HG03103 (cell line): Measurements from ENCODE around the gene FOCAD.

ENCODE experiments used
- ATAC-seq: cut with Tn5 transposase; IDR thresholded peaks from one replicate; pipeline ENCODE4 v1.9.1; 2021; ENCODE audit warnings: low read depth; ENCODE audit not compliant: unreplicated experiment

FOCAD gene

DNA sequence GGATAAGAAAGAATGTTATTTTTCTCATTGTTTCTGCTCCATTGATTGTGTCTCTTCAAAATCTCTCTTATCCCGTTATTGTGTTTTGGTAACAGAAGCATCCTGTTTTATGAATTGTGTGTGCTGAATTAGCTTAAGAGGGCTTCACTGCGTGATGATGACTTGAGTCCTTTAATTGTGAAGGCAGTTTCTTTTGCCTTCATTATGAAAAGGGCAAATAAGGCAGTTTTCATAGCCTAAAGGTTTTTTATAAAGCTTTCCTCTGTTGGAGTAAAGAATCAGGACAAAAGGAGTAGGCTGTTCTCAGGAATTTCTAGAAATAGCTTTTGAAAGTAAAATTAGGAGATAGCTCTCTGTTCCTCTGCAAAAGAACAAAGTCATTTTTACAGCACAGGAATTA is 169.8 kb downstream of the FOCAD start:
- no peak for ATAC-seq

DNA sequence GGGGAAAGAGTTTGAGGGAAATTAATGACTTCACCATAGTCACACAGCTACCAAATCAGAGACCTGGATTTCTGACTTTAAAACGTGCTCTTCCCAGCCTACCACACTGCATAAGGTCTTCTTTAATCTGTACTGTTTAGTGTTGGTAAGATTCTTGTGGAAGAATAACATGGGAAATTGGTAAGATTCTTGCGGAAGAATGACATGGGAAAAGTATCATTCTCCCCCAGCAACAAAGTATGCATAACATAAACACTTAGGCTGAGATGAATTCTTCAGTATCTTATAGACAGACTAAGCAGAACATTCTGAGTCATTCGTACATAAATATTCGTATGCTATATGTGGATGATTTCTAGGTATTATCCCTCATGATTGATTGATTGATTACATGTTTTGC is 170.4 kb downstream of the FOCAD start:
- ATAC-seq, result no peak

DNA sequence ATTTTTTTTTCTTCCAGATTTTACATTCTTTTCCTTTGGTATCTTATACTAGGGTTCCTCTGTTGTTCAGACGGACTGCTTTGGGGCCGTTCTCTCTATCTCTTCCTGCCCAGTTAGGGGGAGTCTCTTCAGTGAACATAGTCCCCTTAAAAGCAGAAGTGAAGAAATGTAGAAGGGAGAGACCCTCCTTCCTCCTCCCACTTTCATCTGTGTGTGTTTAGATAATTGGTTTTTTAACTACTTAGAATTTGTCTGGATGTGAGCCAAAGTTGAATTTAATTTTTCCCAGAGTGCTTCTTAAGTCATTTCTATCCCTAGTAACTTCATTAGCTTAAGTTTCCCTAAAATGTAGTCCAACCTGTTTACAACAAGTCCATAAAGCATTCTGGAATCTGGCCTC is 179.9 kb downstream of the FOCAD start:
- ATAC-seq, result no peak

DNA sequence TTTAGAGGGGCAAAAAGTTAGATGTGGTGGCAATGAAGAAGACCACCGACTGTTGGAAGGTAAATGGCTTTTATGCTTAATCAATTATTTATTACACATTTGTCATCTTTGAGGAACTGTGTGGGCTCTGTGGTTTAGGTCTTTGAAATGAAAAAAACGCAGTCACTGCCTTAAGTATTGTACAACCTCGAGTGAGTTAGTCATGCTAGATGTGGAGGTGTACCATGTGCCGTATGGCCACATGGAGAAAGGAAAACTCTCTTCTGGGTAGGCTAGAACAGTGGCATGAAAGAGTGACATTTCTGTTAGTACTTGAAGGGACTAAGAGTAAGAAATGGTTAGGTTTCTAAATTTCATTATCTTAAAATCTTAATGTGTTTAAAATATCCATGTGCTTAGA is 181.3 kb downstream of the FOCAD start:
- no peak for ATAC-seq

DNA sequence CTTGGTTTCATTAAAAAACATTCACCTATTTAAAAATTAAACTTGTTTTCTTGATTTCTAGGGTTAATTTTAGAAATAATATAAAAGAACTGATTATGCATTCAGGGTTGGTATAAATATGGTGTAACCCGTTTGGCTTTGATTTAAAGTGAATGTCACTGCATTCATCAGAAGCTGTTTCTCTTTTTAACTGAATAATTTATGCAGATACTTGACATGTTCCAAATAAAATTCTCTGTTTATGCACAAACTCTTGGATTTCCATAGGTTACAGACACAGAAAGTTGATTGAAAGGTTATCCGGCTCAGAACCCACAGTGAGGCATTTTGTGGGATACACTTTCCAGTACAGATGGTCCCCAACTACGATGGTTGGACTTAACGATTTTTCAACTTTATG is 186.1 kb downstream of the FOCAD start:
- ATAC-seq, result no peak

DNA sequence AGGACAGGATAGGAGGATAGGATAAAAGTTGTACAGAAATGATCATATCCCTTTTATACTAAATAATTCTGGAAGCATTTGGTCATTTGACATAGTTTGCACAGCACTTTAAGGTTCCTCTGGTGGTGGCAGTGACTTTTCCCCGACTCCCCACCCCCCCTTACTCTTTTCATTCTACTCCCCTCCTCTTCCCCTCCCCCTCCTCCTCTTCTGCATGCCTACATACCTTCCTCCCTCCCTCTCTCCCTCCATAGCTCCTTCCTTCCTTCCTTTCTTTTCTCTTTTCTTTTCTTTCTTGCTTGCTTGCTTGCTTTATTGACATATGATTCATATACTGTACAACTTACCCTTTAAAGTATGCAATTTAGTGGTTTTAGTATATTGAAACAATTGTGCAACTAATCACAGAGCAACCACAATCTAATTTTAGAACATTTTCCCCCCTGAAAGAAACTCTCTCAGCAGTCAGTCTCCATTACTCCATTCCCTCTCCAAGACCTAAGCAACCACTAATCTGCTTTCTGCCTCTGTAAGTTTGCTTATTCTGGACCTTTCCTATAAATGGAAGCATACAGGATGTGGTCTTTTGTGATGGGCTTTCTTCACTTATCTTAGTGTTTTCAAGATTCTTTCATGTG is 188.4 kb downstream of the FOCAD start:
- ATAC-seq, result no peak

DNA sequence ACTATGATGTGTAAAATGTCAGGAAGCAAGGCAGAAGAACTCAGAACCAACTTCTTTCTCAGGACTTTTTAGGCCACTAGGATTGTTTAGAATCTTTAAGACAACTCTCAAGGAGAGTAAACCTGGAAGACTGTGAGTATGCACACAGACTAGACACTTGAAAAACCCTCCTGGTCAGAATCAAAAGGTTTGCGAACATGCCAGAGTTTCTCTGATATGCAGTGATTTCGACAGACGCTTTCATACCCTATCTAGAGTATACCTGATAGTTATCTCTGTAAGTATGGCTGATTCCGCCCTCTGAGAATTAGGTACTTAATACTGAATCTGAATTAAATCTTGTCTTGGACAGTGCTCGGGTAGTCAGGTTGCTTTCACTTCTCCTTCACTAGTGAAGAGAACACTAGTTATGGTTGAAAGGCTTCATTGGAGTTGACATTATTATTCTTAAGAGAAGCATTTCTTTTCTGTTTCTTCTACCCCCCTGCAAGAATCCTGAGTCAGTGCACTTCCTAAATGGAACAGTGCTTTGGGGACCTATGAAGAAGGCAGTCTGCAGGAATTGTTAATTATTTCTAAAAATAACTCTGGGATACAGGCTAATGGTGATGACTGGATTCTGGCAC is 189.3 kb downstream of the FOCAD start:
- no peak for ATAC-seq

DNA sequence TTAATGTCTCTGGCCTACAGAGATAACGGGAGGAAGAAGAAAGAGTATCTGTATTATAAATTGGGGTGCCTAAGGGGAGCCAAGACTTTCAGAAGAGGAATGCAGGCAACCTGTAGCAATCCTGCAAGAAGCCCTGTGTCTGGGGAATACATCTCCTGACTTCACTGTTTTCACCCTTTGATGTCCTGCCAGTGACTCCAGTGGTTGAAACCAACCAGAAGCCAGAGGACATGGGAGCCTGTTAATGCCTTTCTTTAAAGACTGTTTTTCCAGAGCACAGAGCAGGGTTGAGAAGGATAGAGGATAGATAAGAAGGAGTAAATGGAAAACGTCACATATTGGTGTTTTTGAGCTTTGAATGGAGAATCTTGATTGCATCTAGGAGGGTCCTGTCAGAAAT is 196.2 kb downstream of the FOCAD start:
- ATAC-seq, result no peak

DNA sequence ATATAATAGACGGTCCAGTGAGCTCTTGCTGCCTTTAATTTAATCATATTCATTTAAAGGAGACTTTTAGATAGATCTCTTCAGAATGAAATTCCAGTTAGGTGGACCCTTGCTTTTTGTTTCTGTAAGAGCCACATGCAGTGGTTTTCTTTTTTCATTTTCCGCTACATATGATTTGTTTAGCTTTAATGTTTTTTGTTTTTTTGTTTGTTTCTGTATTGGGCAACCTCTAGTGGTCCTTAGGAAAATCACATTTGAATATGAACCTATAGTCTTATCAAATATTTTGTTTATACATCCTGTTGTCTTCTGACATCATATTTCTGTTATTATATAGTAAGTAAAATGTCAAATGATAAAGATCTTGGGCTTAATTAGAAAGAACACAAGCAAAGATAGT is 196.6 kb downstream of the FOCAD start:
- ATAC-seq, result no peak

DNA sequence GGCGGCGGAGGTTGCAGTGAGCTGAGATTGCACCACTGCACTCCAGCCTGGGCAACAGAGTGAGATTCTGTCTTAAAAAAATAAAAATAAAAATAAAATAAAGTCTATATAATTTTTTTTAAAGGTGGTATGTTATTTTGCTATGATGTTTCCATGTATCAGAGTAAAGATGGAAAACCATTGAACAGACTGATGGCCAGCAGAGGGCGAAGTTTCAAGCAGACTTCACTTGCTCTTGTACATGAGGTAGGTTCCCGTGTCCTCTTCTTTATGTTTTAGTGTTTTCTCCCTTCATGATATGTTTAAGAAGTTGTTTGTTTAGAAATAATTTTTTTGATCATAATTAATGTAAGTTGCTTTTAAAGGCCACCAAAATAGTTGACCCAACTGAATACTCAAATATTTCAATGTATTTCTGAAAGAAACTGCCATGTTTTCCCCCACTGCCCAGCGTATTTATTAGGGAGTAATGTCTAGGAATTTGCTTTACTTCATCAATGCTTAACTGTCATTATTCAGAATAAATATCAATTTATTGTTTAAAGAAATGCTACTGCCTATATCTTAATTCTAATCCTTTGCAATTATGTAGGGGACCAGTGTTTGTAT is 201.0 kb downstream of the FOCAD start:
- no peak for ATAC-seq

DNA sequence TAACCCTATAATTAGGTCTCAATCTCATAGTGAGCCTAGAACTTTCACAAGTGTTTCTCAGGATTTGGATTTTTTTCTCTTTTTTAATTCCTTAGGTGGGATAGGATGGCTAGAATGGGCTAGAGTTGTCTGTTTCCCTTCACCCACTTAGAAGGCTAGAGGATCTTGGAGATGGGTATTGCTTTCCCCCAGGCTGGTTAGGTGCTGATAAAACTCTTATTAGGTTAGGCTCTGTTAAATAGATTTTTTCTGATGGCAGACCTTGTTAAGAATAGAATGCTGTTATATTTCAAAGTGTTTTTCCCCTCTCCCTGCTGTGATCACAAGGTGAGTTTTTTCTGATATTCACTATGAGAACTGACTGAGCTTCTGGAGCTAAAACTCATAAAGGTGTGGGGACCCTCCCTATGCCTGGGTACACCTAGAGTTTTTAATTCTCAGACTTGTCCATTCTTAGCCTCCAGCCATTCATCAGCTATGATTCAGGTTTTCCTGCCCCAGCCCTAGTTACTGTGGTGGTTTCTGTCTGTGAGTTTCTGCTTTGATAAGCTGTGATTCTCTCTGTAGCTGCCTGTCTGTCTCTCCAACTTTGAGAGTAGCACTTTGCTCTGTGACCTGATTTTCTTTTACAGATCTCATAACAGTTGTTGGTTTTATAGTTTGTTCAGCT is 215.0 kb downstream of the FOCAD start:
- ATAC-seq, result no peak

DNA sequence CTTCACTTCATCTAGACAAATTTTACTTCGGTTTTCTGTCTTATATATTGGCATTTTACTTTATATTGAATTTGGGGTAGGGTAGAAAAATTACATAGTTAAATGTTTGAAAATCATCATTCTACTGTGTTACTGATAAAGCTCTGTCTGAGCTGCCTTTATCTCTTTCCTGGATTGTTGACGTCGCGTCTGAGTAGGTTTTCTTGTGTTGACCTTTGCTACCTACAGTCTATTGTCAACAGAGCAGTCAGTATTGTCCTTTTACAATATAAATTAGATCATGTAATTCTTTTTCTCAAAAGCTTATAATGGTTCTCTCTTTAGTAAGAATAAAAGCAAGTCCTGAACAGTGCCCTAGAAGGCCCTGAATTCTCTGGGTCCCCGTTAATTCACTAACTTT is 219.2 kb downstream of the FOCAD start:
- no peak for ATAC-seq

DNA sequence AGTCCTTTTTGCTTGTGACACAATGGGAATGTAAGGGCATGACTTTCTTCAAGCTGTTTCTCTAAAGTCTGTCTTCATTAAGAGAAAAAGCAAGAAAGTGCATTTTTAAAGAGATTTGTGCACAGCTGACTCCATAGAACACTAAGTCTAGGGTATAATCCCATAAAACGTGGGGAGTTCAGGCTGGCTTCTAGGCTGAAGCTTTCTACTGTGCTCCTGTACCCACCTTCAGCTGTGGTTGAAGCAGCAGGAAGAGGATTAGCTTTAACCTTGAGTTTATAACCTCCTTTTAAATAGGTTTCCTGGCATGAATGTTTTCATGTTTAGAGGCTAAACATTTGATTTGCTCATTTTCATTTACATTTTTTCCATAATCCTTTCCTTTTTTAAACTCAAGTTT is 220.9 kb downstream of the FOCAD start:
- ATAC-seq, result no peak

DNA sequence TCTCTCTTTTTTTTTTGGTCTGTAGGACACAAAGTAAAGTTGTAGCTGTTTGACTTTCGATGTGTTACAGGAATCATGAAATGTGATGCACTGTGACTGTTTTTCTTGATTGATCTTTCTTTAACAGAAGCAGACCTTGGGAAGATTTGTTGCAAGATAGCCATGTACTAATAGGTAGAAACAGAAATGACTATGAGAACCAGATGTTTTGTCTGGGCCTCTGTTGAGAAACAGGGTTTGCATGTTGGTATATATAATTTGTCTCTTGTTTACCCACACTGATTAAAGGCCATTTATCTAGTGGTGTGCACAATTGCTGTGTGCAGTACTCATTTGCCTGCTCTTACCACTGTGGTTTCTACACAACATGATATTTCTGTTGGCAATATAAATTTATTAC is 222.3 kb downstream of the FOCAD start:
- ATAC-seq, result no peak

DNA sequence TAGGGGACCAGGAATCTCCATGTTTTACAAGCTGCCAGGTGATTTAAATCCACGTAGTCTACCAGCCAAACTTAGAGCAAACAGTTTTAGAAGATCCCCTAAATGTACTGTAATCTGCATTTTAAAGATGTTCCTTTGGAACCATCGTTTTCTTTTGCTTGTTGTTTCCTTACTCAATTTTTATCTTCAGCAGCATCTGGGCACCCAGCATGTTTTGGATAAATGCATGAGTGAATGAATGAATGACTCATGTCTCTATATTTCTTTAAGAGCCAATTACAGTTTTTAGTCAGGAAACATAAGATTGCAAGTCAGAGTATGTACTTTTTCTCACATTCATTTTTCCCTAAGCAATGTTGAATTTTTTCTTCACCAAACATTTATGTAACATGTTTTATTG is 224.4 kb downstream of the FOCAD start:
- ATAC-seq, result no peak

DNA sequence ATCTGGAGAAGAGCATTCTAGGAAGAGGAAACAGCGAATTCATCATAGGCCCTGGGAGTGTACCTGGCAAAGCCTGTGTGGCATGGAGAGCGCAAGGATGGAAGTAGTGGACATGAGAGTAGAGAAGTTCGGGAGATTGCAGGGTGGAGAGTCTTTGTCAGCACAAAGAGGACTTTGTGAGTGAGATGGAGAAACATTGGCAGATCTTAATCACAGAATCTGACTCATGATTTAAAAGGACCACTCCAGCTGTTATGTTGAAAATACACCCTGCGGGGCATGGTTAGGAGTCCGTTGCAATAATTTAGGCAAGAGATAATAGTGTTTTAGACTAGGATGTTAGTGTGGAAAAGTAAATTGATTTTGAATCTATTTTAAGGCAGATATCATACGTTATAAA is 230.5 kb downstream of the FOCAD start:
- ATAC-seq, result no peak

DNA sequence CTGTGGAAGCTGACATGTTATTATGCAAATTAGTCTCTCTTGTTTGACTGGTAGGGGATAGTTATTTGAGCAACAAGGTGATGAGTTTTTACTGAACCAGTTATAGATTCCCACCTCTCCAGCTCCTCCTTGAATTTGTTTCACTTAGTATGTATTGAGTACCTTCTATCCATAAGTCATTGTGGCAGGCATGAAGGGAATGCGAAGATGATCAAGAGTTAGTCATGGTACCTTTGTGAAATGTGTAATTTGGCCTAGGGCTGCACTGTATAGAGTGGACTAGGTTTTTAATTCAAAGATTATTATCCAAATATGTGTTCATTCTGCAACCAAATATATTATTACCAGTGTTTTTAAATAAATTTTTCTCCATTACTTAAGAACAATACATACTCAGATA is 237.3 kb downstream of the FOCAD start:
- ATAC-seq, result no peak

DNA sequence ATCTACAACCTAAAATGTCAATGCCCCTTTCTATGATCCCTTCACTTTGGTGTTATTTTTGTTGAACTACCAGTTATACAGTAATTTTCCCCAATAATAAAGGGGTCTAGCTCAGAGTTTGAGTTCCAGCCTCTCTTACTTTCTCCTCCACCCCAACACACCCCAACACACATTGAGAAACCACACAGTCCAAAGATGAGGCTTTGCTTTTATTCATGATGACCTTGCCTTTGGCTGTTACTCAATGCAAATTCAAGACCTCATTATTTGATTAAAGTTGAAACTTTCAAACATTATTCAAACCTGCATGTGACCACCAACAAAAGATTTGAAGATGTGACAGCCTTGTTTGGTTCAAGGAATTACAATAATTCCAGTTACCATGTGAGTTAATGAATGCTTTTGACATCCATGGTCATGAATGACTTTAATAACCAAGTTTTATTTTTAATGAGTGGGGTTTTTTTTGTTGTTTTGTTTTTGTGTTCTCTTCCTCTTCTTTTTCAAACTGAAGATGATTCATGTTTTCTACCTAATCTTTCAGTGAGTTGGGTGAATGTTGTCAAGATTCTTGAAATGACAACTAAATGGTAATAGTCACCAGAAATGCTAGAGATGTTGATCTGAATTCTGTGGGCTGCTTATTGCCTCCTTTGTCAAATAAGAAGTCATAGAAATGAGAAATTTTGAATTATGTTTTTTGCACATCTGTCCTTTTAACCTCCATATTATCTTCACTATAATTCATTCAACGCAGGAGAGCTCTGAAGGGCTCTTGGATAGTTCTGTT is 241.4 kb downstream of the FOCAD start:
- ATAC-seq, result no peak

DNA sequence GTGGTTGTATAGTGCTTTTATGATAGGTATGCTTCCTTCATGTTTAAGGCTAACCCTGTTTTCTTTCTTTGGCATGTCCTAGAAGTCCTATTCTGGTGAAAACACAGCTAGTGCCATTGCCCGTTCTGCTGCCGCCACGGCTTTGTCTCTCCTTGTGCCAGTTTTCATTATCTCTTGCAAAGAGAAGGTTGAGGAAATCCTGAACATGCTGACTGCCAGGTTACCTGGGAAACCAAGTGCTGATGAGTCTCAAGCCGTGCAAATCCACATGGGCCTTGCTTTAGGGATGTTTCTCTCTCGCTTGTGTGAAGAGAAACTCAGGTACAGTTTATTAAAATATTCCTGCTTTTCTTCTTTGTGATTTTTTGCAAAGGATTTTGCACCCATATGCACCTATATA is 245.2 kb downstream of the FOCAD start:
- ATAC-seq, result no peak

DNA sequence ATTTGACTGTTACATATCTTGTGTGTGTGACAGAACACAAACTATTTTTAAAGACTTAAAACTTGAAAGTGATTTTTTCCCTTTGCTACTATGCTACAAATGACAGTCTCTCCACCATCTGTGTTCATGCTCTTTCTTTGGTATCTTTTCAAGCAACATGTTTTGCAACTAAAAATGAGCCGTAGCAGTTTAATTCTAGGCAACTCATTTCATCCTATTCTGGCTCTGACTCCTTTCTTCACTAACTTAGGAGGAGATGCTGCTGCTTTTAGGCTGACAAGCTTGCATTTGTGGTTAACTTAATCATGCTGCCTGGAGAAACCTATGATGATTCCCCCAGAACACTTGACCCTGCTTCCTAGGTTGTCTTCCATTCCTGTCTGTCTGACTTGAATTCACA is 246.8 kb downstream of the FOCAD start:
- ATAC-seq, result no peak
